ENCODE measurements around the gene RNF167.

RNF167 gene

DNA sequence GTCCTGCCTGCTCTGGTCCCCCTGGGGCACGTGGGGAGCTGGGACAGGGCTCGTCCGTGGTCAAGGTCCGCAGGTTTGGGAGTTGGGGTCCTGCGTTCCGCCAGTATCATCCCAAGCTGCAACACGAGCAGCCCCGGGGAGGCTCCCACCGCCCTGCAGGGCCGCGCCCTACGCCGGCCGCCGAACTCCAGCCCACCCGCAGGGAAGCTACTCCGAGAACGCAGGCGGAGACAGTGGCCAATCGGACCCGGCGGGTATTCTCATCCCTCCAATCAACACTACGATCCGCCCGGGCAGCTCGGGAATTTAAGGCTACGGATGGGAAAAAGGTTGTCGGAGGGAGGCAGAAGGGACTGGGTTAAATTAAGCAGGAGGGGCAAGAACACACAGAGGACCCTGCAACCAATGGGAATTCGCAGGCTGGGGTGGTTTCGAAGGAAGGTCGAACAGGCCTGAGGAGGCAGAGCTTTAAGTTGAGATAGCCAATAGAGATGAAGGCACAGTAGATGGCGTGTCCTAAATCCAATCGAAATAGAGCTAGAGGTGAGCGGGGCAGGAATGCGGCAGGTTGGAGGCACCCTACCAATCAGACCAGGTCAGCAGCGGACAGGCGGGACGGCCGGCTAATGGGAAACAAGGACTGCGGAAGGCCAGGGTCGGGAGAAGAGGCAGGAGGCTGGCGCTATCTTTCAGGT lies 26.9 kb downstream of the RNF167 start:
- DNase-seq (ENCODE audit: low read depth) = peak; percentile 100
- TF ChIP-seq, protein P1, sequence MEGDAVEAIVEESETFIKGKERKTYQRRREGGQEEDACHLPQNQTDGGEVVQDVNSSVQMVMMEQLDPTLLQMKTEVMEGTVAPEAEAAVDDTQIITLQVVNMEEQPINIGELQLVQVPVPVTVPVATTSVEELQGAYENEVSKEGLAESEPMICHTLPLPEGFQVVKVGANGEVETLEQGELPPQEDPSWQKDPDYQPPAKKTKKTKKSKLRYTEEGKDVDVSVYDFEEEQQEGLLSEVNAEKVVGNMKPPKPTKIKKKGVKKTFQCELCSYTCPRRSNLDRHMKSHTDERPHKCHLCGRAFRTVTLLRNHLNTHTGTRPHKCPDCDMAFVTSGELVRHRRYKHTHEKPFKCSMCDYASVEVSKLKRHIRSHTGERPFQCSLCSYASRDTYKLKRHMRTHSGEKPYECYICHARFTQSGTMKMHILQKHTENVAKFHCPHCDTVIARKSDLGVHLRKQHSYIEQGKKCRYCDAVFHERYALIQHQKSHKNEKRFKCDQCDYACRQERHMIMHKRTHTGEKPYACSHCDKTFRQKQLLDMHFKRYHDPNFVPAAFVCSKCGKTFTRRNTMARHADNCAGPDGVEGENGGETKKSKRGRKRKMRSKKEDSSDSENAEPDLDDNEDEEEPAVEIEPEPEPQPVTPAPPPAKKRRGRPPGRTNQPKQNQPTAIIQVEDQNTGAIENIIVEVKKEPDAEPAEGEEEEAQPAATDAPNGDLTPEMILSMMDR (IDR thresholded peaks at IDR 0.05; ENCODE audit: control insufficient read depth, extremely low read depth, insufficient read depth) = no peak
- H3K4me3 ChIP-seq (ENCODE audit: low read depth, low read length) = peak overlapping the region; percentile 80

DNA sequence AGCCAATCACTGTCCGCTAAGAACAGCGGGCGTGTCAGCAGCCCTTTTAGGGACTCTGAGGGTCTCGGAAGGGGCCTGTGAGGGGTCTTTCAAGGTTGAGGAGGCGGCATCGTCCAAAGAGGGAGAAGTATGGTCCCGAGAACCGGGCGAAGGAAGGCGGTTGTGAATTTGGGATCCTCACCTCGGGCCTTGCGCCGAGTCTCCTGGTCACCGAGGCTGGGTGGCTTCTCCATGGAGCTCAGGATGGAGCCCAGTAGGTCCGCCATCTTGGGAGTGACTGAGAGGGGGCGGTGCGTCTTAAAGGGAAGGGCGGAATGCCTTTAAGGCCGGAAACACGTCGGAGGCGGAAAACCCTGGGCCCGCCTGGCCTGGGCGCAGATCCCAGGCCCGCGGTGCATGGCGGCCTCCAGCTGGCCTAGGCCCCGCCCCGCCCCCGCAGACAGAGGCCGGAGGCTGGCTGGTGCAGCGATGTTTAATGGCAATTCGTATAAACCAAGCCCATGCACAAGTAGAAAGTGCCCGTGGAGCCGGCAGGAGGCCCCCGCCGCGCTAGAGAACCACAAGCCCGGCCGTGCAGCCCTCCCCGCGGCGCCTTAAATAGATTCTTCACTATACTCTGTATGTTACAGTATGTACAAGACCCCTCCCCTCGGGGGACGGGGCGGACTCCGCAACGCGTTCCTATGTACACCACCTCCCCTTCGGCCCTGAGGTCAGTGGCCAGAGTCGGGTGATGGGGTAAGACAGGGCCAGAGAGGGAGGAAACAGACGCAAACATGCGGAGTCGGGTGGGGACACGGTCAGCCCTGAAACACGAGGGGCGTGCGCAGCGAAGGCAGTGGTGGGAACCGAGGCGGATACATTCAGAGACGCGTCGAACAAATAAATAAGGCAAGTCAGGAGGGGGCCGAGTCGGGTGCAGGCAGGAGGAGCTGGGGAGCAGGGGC lies 27.7 kb downstream of the RNF167 start, which contains the start of gene SPAG7:
Gene SPAG7, minus strand, starts transcription at position 279 of the 947 bp plus-strand sequence. Its CDS starts 13 bp downstream, at position 266.
- DNase-seq (ENCODE audit: low read depth) = peak; percentile 92
- TF ChIP-seq, protein P1 (IDR thresholded peaks at IDR 0.05; ENCODE audit: control insufficient read depth, extremely low read depth, insufficient read depth) = 0 out of 2 replicates have a peak, but pooled peaks have one; percentile 1
- peak within 1 kb of the TSS; percentile 80 for H3K4me3 ChIP-seq (ENCODE audit: low read depth, low read length)

DNA sequence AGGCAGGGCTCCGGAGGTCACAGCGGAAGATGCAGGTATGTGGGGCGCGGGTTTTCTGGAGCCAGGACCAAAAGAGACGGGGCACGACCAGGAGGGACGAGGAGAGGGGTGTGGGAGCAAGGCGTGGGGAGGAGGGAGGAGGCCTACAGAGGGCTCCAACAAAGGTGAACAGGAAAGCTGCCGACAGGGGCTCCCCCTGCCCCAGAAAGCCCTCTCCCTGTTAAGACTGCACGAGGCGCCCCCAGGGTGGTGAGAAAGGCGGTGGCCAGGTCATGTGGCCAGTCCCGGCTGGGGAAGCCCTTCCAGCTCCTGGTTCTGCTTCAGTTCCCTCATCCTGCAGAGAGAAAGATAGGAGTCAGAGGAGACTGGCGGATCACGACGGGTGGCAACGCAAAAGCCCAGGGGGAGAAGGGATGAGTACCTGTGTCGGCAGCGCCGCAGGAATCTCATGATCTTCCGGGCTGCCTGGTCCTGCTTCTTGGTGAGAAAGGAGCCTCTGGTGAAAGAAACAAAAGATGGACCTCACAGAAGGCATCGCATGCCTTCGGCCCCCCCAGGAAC lies 28.5 kb downstream of the RNF167 start:
- peak overlapping the region; percentile 80 for H3K4me3 ChIP-seq (ENCODE audit: low read depth, low read length)
- DNase-seq (ENCODE audit: low read depth) = no peak
- TF ChIP-seq, protein P1 (IDR thresholded peaks at IDR 0.05; ENCODE audit: control insufficient read depth, extremely low read depth, insufficient read depth) = no peak

DNA sequence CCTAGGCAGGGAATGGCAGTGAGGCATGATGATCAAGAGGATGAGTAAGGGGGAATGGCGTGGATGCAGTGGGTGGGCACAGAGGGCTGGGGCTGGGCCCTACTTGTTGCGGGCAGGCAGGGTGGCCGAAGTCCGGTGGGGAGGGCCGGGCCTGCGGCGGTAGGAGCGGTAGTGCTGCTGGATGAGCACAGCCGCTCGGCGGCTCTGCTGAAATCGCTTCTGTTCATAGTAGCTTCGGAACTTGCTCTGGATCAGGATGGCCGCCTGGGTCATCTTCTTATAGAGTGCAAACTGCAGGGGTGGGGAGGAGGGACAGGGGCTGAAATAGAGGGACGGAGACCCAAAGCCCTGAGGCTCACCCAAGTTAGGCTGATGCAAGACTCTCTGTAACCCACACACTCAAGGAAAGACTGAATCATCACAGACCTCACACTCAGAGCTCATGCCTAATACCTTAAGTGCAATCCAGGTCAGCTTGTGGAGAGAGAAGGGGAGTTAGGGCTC lies 29.0 kb downstream of the RNF167 start:
- no peak for DNase-seq (ENCODE audit: low read depth)

DNA sequence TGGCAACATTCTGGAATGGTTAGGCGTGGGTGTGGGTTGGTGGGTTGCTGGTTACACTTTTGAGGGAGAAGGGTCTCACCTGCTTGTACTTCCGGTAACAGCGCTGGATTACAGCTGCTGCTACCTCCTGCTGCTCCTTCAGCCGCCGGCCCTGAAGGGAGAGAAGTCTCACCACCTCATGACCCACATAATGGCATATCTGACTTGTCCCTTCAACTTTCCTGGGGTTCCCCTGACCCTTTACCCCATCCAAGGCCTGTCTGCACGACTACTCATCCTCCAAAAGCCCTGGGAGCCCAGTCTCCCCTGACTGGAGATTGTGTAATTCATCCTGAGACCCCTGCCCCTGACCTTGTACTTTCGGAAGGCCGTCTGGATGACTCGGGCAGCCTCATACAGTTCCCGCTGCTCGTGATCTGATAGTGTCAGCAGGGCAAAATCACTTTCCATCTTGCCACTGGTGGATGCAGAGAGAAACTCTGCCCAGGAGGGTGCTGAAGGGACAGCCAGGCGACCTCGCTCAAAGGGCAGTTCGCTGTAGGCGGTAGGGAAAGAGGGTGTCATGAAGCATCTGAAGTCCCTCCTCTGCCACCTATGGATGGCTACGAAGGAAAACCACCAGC lies 29.6 kb downstream of the RNF167 start:
- TF ChIP-seq, protein P1 (IDR thresholded peaks at IDR 0.05; ENCODE audit: control insufficient read depth, extremely low read depth, insufficient read depth) = no peak
- no peak for DNase-seq (ENCODE audit: low read depth)
- no peak overlapping the region for H3K4me3 ChIP-seq (ENCODE audit: low read depth, low read length)

More for the DNA sequence above, 29.0 kb downstream of the RNF167 start:
- TF ChIP-seq, protein P1 (IDR thresholded peaks at IDR 0.05; ENCODE audit: control insufficient read depth, extremely low read depth, insufficient read depth) = no peak
- no peak overlapping the region; the same call in 1 of the 2 replicates for H3K4me3 ChIP-seq (ENCODE audit: low read depth, low read length)

DNA sequence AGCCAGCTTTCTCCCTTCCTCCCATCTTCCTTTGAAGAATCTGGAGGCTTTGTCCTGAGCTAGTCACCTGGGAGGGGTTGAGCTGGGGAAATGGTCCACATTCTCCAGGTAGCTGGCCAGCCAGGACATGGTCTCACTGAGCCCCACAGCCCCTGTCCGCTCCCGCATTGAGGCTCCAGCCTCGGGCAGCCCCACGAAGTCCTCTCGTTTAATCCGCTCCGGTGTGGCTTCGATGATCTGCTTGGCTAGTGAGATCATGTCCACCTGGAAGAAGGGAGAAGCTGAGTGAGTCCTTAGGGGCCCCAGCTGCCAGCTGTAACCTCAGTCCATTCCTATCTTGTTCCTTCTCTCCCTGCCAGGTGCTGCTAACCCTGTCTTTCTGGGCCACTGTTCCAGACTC lies 30.2 kb downstream of the RNF167 start:
- TF ChIP-seq, protein P1 (IDR thresholded peaks at IDR 0.05; ENCODE audit: control insufficient read depth, extremely low read depth, insufficient read depth) = no peak
- no peak overlapping the region for H3K4me3 ChIP-seq (ENCODE audit: low read depth, low read length)
- DNase-seq (ENCODE audit: low read depth) = no peak

Data from LNCaP clone FGC (cell line).